ENCODE data around the gene SIN3A. TPM values are rescaled to one million over a fixed set of nuclear protein-coding genes. Genes with fewer than 3 reads are reported as not detected.

Gene SIN3A
- total RNA-seq, 4 donors from 2014 or later = 47.1 to 68.8 (median 49.6) TPM

- H3K4me3 ChIP-seq (ENCODE audit: low read depth, poor library complexity, severe bottlenecking) = no peak overlapping the region
- DNase-seq (ENCODE audit: low spot score in 2 of 2) = no peak
- intact Hi-C loops (cut with DNase I; ENCODE audit: low total_unique reads) = no loop called here
- 97 to 100% methylated on average over 2 of the region's 2 CpGs for WGBS, 2 donors
- TF ChIP-seq POLR2A (IDR thresholded peaks at IDR 0.05) = no peak
- TF ChIP-seq CTCF (IDR thresholded peaks at IDR 0.05) = no peak
These were observed 121.9 kb downstream of the SIN3A start for GRCh38 chr15:75329571-75329970.

- TF ChIP-seq CTCF (IDR thresholded peaks at IDR 0.05) (no peak), POLR2A (IDR thresholded peaks at IDR 0.05) (no peak)
- H3K4me3 ChIP-seq (ENCODE audit: low read depth, poor library complexity, severe bottlenecking) = no peak overlapping the region
- no peak for DNase-seq (ENCODE audit: low spot score in 2 of 2)
- intact Hi-C loops (cut with DNase I; ENCODE audit: low total_unique reads) = no loop called here
- WGBS, 2 donors = 75 to 88% methylated on average over 10 of the region's 10 CpGs
These were observed 122.8 kb downstream of the SIN3A start for GRCh38 chr15:75328493-75329314.

- H3K4me3 ChIP-seq (ENCODE audit: low read depth, poor library complexity, severe bottlenecking) = no peak overlapping the region
- intact Hi-C loops (cut with DNase I; ENCODE audit: low total_unique reads) = no loop called here
- no peak for DNase-seq (ENCODE audit: low spot score in 2 of 2)
- no peak for TF ChIP-seq POLR2A (IDR thresholded peaks at IDR 0.05)
- no peak for TF ChIP-seq CTCF (IDR thresholded peaks at IDR 0.05)
- WGBS, 2 donors = 74 to 90% methylated on average over 3 of the region's 3 CpGs
These were observed 124.0 kb downstream of the SIN3A start for GRCh38 chr15:75327491-75327890.

- WGBS, 2 donors = 85 to 90% methylated on average over 4 of the region's 4 CpGs
- intact Hi-C loops (cut with DNase I; ENCODE audit: low total_unique reads) = no loop called here
- TF ChIP-seq CTCF (IDR thresholded peaks at IDR 0.05) (no peak), POLR2A (IDR thresholded peaks at IDR 0.05) (no peak)
- DNase-seq (ENCODE audit: low spot score in 2 of 2) = no peak
- no peak overlapping the region for H3K4me3 ChIP-seq (ENCODE audit: low read depth, poor library complexity, severe bottlenecking)
These were observed 124.5 kb downstream of the SIN3A start for GRCh38 chr15:75327005-75327404.

GRCh38 chr15:75325922-75326321 is 125.6 kb downstream of the SIN3A start:
- no peak for TF ChIP-seq CTCF (IDR thresholded peaks at IDR 0.05)
- no peak for TF ChIP-seq POLR2A (IDR thresholded peaks at IDR 0.05)
- H3K4me3 ChIP-seq (ENCODE audit: low read depth, poor library complexity, severe bottlenecking) = no peak overlapping the region
- intact Hi-C loops (cut with DNase I; ENCODE audit: low total_unique reads) = no loop called here
- no peak for DNase-seq (ENCODE audit: low spot score in 2 of 2)
- WGBS, 2 donors = 95 to 96% methylated on average over 4 of the region's 4 CpGs

- 87 to 90% methylated on average over 6 of the region's 6 CpGs for WGBS, 2 donors
- TF ChIP-seq POLR2A (IDR thresholded peaks at IDR 0.05) = no peak
- TF ChIP-seq CTCF (IDR thresholded peaks at IDR 0.05) = no peak
- H3K4me3 ChIP-seq (ENCODE audit: low read depth, poor library complexity, severe bottlenecking) = no peak overlapping the region
- no peak for DNase-seq (ENCODE audit: low spot score in 2 of 2)
- intact Hi-C loops (cut with DNase I; ENCODE audit: low total_unique reads) = no loop called here
These were observed 129.8 kb downstream of the SIN3A start for GRCh38 chr15:75321711-75322110.

All from lower leg skin (tissue), 4 donors.